ENCODE measurements around the gene KIF26B. TPM values are rescaled to one million over a fixed set of nuclear protein-coding genes. Genes with fewer than 3 reads are reported as not detected.

The KIF26B gene
- polyA plus RNA-seq, 1 of the 3 experiments (the other 2 are of a cell fraction) = 2.6 TPM

DNA sequence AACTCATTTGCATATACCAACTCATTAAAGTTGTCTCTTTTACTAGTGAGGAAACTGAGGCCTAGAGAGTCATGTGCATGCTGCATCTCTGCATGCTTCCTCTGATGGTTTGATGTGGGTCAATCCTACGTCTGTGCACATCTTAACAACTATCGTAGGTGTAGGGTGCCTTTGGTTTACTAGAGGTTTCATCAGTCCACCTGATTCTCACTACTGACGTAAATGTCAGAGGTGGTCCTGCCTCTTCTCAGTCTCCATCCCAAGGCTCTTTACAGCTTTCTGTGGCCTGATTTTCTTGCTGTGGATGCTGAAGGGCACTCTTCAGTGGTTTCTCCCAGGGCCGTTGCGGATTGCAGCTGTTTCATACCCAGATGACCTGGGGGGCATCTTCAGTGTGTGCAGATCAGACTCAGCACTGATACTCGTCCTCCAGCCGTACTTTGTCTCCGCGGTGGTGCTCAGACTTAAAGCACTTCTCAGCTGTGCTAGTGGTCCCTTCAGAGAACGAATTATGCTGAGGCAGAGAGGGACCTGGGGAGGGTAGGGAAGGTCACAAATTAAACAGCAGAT is 407.0 kb downstream of the KIF26B start:
- Histone ChIP-seq H3K9ac (no peak overlapping the region), H3K27me3 (ENCODE audit: insufficient read depth) (no peaks in the 10 kb centered on the region), H3K4me3 (ENCODE audit: low read depth in 2 of 2, low read length in 1 of 2) (no peak overlapping the region), H3K4me2 (no peak overlapping the region), H3K9me3 (no peaks in the 10 kb centered on the region), H3K36me3 (replicated peaks in 1 of 2; ENCODE audit: control insufficient read depth in 1 of 2, insufficient read depth in 2 of 2, low read length in 1 of 2) (peaks cover 0 to 12% of the 10 kb centered on the region in 2 experiments), H3K79me2 (ENCODE audit: insufficient read depth) (no peaks in the 10 kb centered on the region), H3K27ac (ENCODE audit: low read depth in 2 of 2, low read length in 1 of 2) (peak overlapping the region in 1 of 2 experiments; percentile 24; a peak in 1 of 4 replicates), H3K9me2 (no peaks in the 10 kb centered on the region), H3K4me1 (ENCODE audit: control insufficient read depth in 1 of 2, insufficient read depth in 2 of 2, low read depth in 1 of 2, low read length in 1 of 2) (peaks cover 0 to 34% of the 10 kb centered on the region in 2 experiments; a peak in 1 of 4 replicates), H2AFZ (ENCODE audit: low read depth) (no peak overlapping the region), H3F3A (replicated peaks; ENCODE audit: insufficient read depth) (no peaks in the 10 kb centered on the region), H4K20me1 (ENCODE audit: insufficient read depth) (no peaks in the 10 kb centered on the region)
- ChIA-PET POLR2A (no interaction called here), CTCF (interaction anchor here (1.0 kb wide), 1 partner anchor 10 kb away, joined by 3 read pairs; no protein-coding TSS in a partner anchor)
- DNase-seq = no peak
- 85% methylated on average over 10 of the region's 10 CpGs for WGBS (ENCODE audit: low lambda C conversion rate)
- TF ChIP-seq SIN3A (IDR thresholded peaks at IDR 0.05; ENCODE audit: borderline replicate concordance, low read depth, low read length) (no peak), YY1 (IDR thresholded peaks at IDR 0.05; ENCODE audit: low read depth) (no peak)

DNA sequence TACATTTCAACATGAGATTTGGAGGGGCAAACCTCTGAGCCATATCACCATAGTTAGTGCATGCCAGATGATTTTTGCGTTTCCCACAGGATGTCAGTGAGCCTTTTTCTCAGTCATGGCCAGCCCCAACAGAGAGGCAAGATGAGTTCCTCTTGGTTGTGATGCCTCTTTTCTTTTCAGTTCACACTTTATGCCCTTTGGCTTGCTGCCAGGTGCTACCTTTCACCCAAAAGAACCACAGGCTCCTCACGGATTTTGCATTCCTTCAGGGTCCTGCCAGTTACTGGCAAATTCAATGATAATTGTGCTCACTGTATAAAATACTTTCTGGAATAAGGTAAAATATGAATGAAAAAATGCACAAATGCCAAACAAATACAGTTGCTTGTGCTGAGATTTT is 411.3 kb downstream of the KIF26B start:
- H3K4me1 ChIP-seq (ENCODE audit: control insufficient read depth in 1 of 2, insufficient read depth in 2 of 2, low read depth in 1 of 2, low read length in 1 of 2) = peaks cover 0 to 46% of the 10 kb centered on the region in 2 experiments; a peak in 2 of 4 replicates
- H2AFZ ChIP-seq (ENCODE audit: low read depth) = no peak overlapping the region
- H3K27ac ChIP-seq (ENCODE audit: low read depth in 2 of 2, low read length in 1 of 2) = peak overlapping the region in 1 of 2 experiments; percentile 99; a peak in 2 of 4 replicates
- POLR2A ChIA-PET = no interaction called here
- no peaks in the 10 kb centered on the region for H4K20me1 ChIP-seq (ENCODE audit: insufficient read depth)
- WGBS (ENCODE audit: low lambda C conversion rate) = 90% methylated on average over 2 of the region's 2 CpGs
- no peaks in the 10 kb centered on the region for H3K9me3 ChIP-seq
- TF ChIP-seq USF2 (IDR thresholded peaks at IDR 0.05; ENCODE audit: borderline replicate concordance, low read depth, low read length) (no peak), REST (IDR thresholded peaks at IDR 0.05; ENCODE audit: low read depth, low read length) (no peak), GABPA (IDR thresholded peaks at IDR 0.05; ENCODE audit: low read depth) (no peak), POLR2AphosphoS5 (IDR thresholded peaks at IDR 0.05; ENCODE audit: low read depth, low read length) (no peak), JUND (IDR thresholded peaks at IDR 0.05) (no peak)
- TF ChIP-seq, protein P1, sequence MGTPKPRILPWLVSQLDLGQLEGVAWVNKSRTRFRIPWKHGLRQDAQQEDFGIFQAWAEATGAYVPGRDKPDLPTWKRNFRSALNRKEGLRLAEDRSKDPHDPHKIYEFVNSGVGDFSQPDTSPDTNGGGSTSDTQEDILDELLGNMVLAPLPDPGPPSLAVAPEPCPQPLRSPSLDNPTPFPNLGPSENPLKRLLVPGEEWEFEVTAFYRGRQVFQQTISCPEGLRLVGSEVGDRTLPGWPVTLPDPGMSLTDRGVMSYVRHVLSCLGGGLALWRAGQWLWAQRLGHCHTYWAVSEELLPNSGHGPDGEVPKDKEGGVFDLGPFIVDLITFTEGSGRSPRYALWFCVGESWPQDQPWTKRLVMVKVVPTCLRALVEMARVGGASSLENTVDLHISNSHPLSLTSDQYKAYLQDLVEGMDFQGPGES (IDR thresholded peaks at IDR 0.05; ENCODE audit: low read depth, low read length) = no peak
- H3F3A ChIP-seq (replicated peaks; ENCODE audit: insufficient read depth) = no peaks in the 10 kb centered on the region
- no peaks in the 10 kb centered on the region for H3K79me2 ChIP-seq (ENCODE audit: insufficient read depth)
- H3K9me2 ChIP-seq = no peaks in the 10 kb centered on the region
- CTCF ChIA-PET = interaction anchor here (1.2 to 3.1 kb wide), 2 partner anchors 400 to 413 kb away, joined by 3 to 12 read pairs; partner anchors contain the start of gene KIF26B
- no peak overlapping the region for H3K4me2 ChIP-seq
- DNase-seq = no peak
- H3K4me3 ChIP-seq (ENCODE audit: low read depth in 2 of 2, low read length in 1 of 2) = no peak overlapping the region
- peaks cover 0 to 4% of the 10 kb centered on the region in 2 experiments for H3K36me3 ChIP-seq (replicated peaks in 1 of 2; ENCODE audit: control insufficient read depth in 1 of 2, insufficient read depth in 2 of 2, low read length in 1 of 2)
- no peak overlapping the region for H3K9ac ChIP-seq
- no peaks in the 10 kb centered on the region for H3K27me3 ChIP-seq (ENCODE audit: insufficient read depth)

Measured in SK-N-SH (cell line).